Aorta (tissue), 5 donors: ENCODE measurements around the gene SERPINB10. TPM values are rescaled to one million over a fixed set of nuclear protein-coding genes. Genes with fewer than 3 reads are reported as not detected.

ENCODE experiments used
- ATAC-seq: fragments of 200-7000 bp; cut with Tn5 transposase; one replicate; pipeline ENCODE4 v1.9.1; 2022; ENCODE audit warnings: moderate library complexity; ENCODE audit not compliant: low FRiP score
- DNase-seq, 2 donors: peaks; one replicate each; pipeline ENCODE4 v3.0.0-alpha.2; 2020
- H3K27ac ChIP-seq, 2 donors: one replicate each; pipeline ENCODE4 v1.5.1; 2013; ENCODE audit warnings: low read length in 2 of 2, mild to moderate bottlenecking in 2 of 2, moderate library complexity in 2 of 2, control low read depth in 1 of 2, inconsistent platforms in 1 of 2, low read depth in 1 of 2
- H3K27me3 ChIP-seq, 2 donors: one replicate each; pipeline ENCODE4 v1.6.1; 2013; ENCODE audit warnings: control low read depth in 1 of 2, low read length in 1 of 2, mild to moderate bottlenecking in 1 of 2, moderate library complexity in 1 of 2; ENCODE audit not compliant: insufficient read depth in 2 of 2, control insufficient read depth in 1 of 2
- H3K36me3 ChIP-seq, 2 donors: one replicate each; pipeline ENCODE4 v1.6.1; 2013; ENCODE audit warnings: control low read depth in 1 of 2, low read length in 1 of 2, mild to moderate bottlenecking in 1 of 2; ENCODE audit not compliant: insufficient read depth in 2 of 2, control insufficient read depth in 1 of 2
- H3K4me1 ChIP-seq, 2 donors: one replicate each; pipeline ENCODE4 v1.6.1; 2013; ENCODE audit warnings: low read length in 2 of 2, control low read depth in 1 of 2, mild to moderate bottlenecking in 1 of 2, moderate library complexity in 1 of 2; ENCODE audit not compliant: insufficient read depth in 2 of 2, control insufficient read depth in 1 of 2
- H3K4me3 ChIP-seq, 2 donors: one replicate each; pipeline ENCODE4 v1.5.1; 2013; ENCODE audit warnings: low read length in 2 of 2, control low read depth in 1 of 2, mild to moderate bottlenecking in 1 of 2
- H3K9me3 ChIP-seq: one replicate; pipeline ENCODE4 v1.6.1; 2013; ENCODE audit warnings: mild to moderate bottlenecking, low read length; ENCODE audit not compliant: control insufficient read depth
- WGBS, 2 donors: extraction: QIAGEN DNeasy Blood & Tissue Kit; methylation state at CpG; one replicate each; pipeline ENCODE4 v1.1.7; 2013; 5-methylcytosine and 5-hydroxymethylcytosine counted together
- intact Hi-C, 2 donors: fragments of 100-400 bp; cut with DNase I; formaldehyde crosslinking; loops; one replicate each; pipeline versions ENCODE4 v1.14.2 to v1.15.0; 2022
- long read RNA-seq, 2 donors: library from polyadenylated mRNA; unstranded; transcript quantifications; one replicate each; pipeline ENCODE4 v2.0.0, GENCODE V29; 2020 to 2021
- polyA plus RNA-seq, 2 donors: library from polyadenylated mRNA; stranded (reverse); fragments of 200-250 nt; gene quantifications; one replicate each; pipeline ENCODE4 v1.2.3, GENCODE V29; 2013
- total RNA-seq, 2 donors: library from RNA; stranded (reverse); fragmentation: NEBNext Ultra II Directional; extraction: Animal tissue kit (Norgen Biotek cat#: 25700); gene quantifications; one replicate each; pipeline ENCODE4 v1.2.1, GENCODE V29; 2021
- donor health status: healthy with polysubstance abuse.
- donor health status: Bipolar disorder and iron deficiency.
- donor health status: DM: no; HTN: no; CAD: no.
- donor health status: DM: no; HTN: no; CAD: no.
- donor health status: DM: yes; HTN: yes; CAD: no.

SERPINB10 gene, protein sequence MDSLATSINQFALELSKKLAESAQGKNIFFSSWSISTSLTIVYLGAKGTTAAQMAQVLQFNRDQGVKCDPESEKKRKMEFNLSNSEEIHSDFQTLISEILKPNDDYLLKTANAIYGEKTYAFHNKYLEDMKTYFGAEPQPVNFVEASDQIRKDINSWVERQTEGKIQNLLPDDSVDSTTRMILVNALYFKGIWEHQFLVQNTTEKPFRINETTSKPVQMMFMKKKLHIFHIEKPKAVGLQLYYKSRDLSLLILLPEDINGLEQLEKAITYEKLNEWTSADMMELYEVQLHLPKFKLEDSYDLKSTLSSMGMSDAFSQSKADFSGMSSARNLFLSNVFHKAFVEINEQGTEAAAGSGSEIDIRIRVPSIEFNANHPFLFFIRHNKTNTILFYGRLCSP
- total RNA-seq (not detected), polyA plus RNA-seq (not detected)
- long read RNA-seq, donor 1 = 0 reads
- long read RNA-seq, donor 2 = 0 reads

DNA sequence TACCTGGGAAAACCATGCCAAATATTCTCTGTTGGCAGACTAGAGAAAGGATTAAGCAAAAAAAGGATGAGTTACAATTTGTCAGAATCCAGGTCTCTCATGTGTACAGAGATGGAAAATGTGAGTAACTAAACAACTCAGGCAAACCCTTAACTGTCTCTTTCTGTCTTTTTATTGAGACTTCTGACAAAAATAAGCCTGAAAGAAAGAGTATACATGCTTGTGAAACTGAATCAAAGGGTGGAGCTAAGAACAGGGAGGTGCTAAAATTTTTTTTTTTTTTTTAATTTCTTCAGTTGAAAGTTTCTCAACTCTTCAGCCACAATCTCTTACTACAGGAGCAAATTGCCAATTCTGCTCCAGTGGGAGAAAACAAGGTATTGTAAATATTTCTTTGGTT is at the start of gene SERPINB10:
TSS of gene SERPINB10 (plus strand) at position 295 of the 400 bp plus-strand sequence. CDS start 7,553 bp downstream, outside the sequence.
- intact Hi-C loops = no loop called here
- no peak within 1 kb of the TSS for H3K27ac ChIP-seq
- H3K27me3 ChIP-seq = peaks cover 0 to 4% of the 10 kb centered on the region in 2 donors
- ATAC-seq = no peak
- DNase-seq = no peak
- no peaks in the 10 kb centered on the region for H3K4me1 ChIP-seq
- H3K9me3 ChIP-seq = peaks cover 2% of the 10 kb centered on the region
- H3K4me3 ChIP-seq = no peak within 1 kb of the TSS
- H3K36me3 ChIP-seq = no peaks in the 10 kb centered on the region

DNA sequence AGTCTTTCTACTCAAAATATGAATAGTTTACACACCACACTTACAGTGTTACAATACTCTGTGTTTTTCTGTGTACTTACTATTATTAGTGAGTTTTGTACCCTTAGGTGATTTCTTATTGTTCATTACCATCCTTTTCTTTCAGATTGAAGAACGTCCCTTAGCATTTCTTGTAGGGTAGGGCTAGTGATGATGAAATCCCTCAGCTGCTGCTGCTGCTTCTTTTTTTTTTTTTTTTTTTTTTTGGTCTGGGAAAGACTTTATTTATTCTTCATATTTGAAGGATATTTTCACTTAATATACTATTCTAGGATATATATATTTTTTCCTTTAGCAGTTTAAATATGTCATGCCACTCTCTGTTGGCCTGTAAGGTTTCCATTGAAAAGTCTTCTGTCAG is 49.3 kb upstream of the SERPINB10 start:
- DNase-seq = no peak
- Histone ChIP-seq H3K36me3 (no peaks in the 10 kb centered on the region), H3K27me3 (no peaks in the 10 kb centered on the region), H3K9me3 (peaks cover 3% of the 10 kb centered on the region), H3K4me1 (no peaks in the 10 kb centered on the region), H3K27ac (no peak overlapping the region), H3K4me3 (no peak overlapping the region)
- no peak for ATAC-seq
- WGBS, 2 donors = 53 to 56% methylated on average over 1 of the region's 1 CpG
- intact Hi-C loops = no loop called here

DNA sequence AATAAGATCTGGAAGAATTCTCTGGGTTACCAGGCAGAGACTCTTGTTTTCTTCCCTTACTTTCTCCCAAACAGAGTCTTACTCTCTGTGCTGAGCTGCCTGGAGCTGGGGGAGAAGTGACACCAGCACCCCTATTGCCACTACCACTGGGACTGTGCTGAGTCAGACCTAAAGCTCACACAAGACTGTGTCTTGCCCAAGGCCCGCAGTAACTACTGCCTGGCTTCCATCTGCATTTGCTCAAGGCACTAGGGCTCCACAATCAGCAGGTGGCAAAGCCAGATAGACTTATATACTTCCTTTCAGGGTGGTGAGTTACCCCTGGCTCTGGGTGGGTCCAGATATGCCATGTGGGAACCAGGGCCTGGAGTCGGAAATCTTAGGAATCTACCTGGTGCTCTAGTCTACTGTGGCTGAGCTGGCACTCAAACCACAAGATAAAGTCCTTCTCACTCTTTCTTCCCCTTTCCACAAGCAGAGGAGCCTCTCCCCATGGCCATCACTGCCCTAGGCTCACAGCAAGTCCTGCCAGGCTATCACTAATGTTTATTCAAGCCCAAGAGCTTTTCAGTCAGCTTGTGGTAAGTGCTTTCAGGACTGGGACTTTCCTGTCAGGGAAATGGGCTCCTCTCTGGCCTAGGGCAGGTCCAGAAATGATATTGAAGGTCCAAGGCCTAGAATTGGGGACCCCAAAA is 47.8 kb upstream of the SERPINB10 start:
- Histone ChIP-seq H3K4me3 (no peak overlapping the region), H3K36me3 (no peaks in the 10 kb centered on the region), H3K27me3 (no peaks in the 10 kb centered on the region), H3K4me1 (no peaks in the 10 kb centered on the region), H3K9me3 (peaks cover 2% of the 10 kb centered on the region), H3K27ac (no peak overlapping the region)
- DNase-seq (no peak), ATAC-seq (no peak)
- intact Hi-C loops = no loop called here
- WGBS, 2 donors = 90 to 93% methylated on average over 2 of the region's 2 CpGs

DNA sequence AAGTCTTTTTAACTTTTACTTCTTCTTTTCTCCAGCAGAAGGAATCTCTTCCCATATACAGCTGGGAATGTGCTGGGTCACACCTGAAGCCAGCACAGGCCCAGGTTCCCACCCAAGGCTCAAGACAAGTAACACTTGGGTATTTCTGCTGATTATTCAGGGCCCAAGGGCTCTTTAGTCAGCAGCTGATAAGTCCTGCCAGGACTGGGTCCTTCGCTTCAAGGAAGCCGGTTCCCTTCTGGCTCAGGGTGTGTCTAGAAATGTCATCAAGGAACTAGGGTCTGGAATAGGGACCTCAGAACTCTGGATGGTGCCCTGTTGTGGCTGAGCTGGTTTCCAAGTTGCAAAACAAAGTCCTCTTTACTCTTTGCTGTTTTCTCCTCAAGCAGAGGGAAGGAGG is 47.2 kb upstream of the SERPINB10 start:
- WGBS, 2 donors = 93% methylated on average over 2 of the region's 2 CpGs
- Histone ChIP-seq H3K36me3 (no peaks in the 10 kb centered on the region), H3K4me1 (no peaks in the 10 kb centered on the region), H3K9me3 (peaks cover 2% of the 10 kb centered on the region), H3K4me3 (no peak overlapping the region), H3K27me3 (no peaks in the 10 kb centered on the region), H3K27ac (no peak overlapping the region)
- ATAC-seq = no peak
- no peak for DNase-seq
- intact Hi-C loops = no loop called here

DNA sequence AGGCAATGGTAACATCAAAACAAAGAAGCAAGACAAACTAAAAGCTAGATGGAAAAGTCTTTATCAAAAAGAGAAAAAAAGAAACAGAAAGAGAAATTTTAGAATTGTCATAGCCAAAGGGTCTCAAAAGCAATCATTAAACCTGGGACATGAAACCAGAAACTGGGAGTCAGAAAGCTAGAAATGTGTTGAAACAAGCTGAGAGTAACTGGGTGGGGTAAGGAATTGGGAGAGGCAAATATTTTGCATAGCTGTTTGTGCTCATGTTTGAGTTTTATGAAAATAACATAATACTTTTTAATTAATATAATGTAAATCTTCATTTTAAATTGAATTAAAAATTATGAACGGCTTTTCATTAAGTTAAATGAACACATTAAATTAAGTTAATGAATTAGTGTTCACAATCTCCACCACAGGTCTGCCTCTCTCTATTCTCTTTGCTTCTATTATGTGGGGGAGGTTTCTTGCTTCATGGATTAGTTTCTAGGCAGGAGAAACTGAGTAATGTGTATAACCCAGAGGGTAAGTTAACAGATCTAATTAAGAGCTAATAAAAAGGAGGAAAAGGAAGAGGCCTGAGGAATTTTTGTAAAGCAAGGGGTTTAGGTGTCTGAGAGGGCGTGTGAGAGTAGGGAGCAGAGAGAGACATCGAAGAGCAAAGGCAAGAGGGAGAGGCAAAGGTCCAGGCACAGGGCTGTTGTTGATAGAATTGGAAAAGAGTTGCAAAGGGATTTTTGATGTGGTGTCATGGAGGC is 40.2 kb upstream of the SERPINB10 start:
- DNase-seq (no peak), ATAC-seq (no peak)
- Histone ChIP-seq H3K27me3 (no peaks in the 10 kb centered on the region), H3K4me3 (no peak overlapping the region), H3K27ac (no peak overlapping the region), H3K9me3 (peaks cover 2% of the 10 kb centered on the region), H3K36me3 (no peaks in the 10 kb centered on the region), H3K4me1 (no peaks in the 10 kb centered on the region)
- WGBS, 2 donors = 86 to 87% methylated on average over 3 of the region's 3 CpGs
- intact Hi-C loops = no loop called here

DNA sequence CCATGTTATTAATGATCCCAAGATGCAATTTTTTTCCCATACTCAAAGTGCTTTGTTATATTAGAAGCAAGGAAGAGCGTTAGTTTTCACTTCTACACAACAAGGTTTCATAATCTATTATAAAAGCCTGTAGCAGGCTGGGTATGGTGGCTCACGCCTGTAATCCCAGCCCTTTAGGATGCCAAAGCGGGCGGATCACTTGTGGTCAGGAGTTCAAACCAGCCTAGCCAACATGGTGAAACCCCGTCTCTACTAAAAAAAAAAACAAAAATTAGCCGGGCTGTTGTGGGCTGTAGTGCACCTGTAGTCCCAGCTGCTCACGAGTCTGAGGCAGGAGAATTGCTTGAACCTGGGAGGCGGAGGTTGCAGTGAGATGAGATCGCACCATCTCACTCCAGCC is 39.2 kb upstream of the SERPINB10 start:
- WGBS, 2 donors = 92 to 95% methylated on average over 9 of the region's 9 CpGs
- no peak for ATAC-seq
- no peaks in the 10 kb centered on the region for H3K4me1 ChIP-seq
- no peak for DNase-seq
- H3K36me3 ChIP-seq = no peaks in the 10 kb centered on the region
- H3K27ac ChIP-seq = no peak overlapping the region
- no peak overlapping the region for H3K4me3 ChIP-seq
- intact Hi-C loops = no loop called here
- H3K9me3 ChIP-seq = peaks cover 2% of the 10 kb centered on the region
- no peaks in the 10 kb centered on the region for H3K27me3 ChIP-seq

DNA sequence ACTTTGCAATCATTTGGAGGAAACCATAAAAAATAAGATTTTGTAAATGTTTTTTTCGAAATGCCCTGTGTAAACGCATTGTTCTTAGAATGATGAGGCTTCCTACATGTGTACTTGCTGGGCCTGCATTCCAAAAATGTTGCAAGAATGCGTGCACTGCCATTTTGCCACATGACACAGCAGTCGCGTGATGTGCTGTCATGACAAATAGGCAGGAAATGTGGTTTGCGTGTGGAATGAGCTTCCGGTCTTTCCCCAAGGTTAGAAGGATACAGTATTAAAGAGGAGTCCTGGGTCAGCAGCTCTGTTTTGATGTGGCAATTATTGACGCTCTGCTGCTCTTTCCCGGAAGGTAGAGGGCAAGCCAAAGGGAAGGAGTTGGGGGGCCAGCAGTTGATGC is 38.4 kb upstream of the SERPINB10 start:
- Histone ChIP-seq H3K4me1 (no peaks in the 10 kb centered on the region), H3K4me3 (no peak overlapping the region), H3K27me3 (no peaks in the 10 kb centered on the region), H3K27ac (no peak overlapping the region), H3K9me3 (peaks cover 2% of the 10 kb centered on the region), H3K36me3 (no peaks in the 10 kb centered on the region)
- ATAC-seq (no peak), DNase-seq (peak in 1 of 2 donors; percentile 50)
- intact Hi-C loops = no loop called here
- WGBS, 2 donors = 80 to 84% methylated on average over 9 of the region's 9 CpGs

DNA sequence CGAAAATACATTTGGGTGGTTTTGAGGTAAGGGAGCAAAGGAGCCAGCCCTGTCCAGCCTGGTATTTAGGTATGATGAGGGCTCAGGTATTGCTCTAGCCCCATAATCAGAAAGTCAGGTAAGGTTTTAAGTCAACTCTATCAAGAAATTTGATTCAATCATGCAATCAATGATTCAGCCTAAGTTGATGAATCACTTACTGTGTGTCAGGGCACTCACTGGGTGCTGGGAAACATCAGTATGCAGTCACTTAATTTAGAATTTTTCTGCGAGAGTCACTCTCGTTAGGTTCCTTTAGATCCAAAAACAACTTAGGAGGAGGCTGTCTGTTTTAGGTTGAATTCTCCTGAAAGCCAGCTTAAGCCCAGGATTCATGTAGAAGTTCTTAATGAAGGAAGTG is 37.9 kb upstream of the SERPINB10 start:
- H3K9me3 ChIP-seq = peaks cover 2% of the 10 kb centered on the region
- no peaks in the 10 kb centered on the region for H3K27me3 ChIP-seq
- no peak overlapping the region for H3K4me3 ChIP-seq
- no peaks in the 10 kb centered on the region for H3K36me3 ChIP-seq
- H3K4me1 ChIP-seq = no peaks in the 10 kb centered on the region
- ATAC-seq (no peak), DNase-seq (no peak)
- 43 to 47% methylated on average over 3 of the region's 3 CpGs for WGBS, 2 donors
- intact Hi-C loops = no loop called here
- H3K27ac ChIP-seq = no peak overlapping the region
